Measurements from ENCODE around the gene TOE1. TPM values are rescaled to one million over a fixed set of nuclear protein-coding genes. Genes with fewer than 3 reads are reported as not detected.

The TOE1 gene
- total and polyA plus RNA-seq, 11 donors, result 2.2 to 7.9 (median 3.7) TPM

DNA sequence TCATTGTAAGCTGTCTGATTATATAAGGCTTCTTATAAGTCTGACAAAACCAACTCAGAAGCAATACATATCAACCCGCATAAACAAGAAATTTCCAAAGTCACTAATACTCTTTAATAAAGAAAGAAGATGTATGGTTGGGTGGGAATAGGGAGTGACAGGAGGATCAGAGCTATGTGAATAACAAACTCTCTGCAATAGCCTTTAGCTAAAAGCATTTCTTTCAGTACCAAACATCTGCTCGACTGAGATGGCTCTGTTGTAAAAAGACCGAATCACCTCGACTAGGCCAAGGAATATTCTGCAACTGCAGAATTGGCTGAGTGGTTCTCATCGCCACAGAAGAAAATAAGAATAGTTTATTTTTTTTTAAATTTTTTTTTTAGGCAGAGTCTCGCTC, 39.6 kb downstream of the TOE1 start:
- H3K27ac ChIP-seq, result no peak overlapping the region
- H3K4me3 ChIP-seq, result no peak overlapping the region
- 93 to 97% (median 96%) methylated on average over 6 of the region's 6 CpGs for WGBS, 4 donors
- no peaks in the 10 kb centered on the region for H3K9me3 ChIP-seq
- intact Hi-C loops (cut with DNase I), result no loop called here
- TF ChIP-seq POLR2A (IDR thresholded peaks at IDR 0.05) (no peak), CTCF (IDR thresholded peaks at IDR 0.05) (no peak)
- no peak for DNase-seq
- H3K27me3 ChIP-seq, result no peaks in the 10 kb centered on the region
- no peak for ATAC-seq
- H3K4me1 ChIP-seq, result peaks cover 0 to 15% (median 0%) of the 10 kb centered on the region in 12 donors
- no peaks in the 10 kb centered on the region for H3K36me3 ChIP-seq

- Histone ChIP-seq H3K36me3 (no peaks in the 10 kb centered on the region), H3K4me3 (no peak overlapping the region), H3K9me3 (no peaks in the 10 kb centered on the region), H3K27me3 (no peaks in the 10 kb centered on the region), H3K4me1 (peaks cover 0 to 13% (median 0%) of the 10 kb centered on the region in 12 donors), H3K27ac (no peak overlapping the region)
- DNase-seq (no peak), ATAC-seq (no peak)
- WGBS, 4 donors, result 93 to 98% (median 97%) methylated on average over 4 of the region's 4 CpGs
- intact Hi-C loops (cut with DNase I), result no loop called here
- no peak for TF ChIP-seq POLR2A (IDR thresholded peaks at IDR 0.05)
- no peak for TF ChIP-seq CTCF (IDR thresholded peaks at IDR 0.05)
Measured at GRCh38 chr1:45380125-45380524, 40.2 kb downstream of the TOE1 start.

- Histone ChIP-seq H3K9me3 (no peaks in the 10 kb centered on the region), H3K27me3 (no peaks in the 10 kb centered on the region), H3K36me3 (no peaks in the 10 kb centered on the region), H3K4me1 (peaks cover 0 to 9% (median 0%) of the 10 kb centered on the region in 12 donors), H3K4me3 (no peak overlapping the region), H3K27ac (no peak overlapping the region)
- intact Hi-C loops (cut with DNase I), result no loop called here
- no peak for DNase-seq
- ATAC-seq, result no peak
- WGBS, 4 donors, result 85 to 91% (median 89%) methylated on average over 1 of the region's 1 CpG
- no peak for TF ChIP-seq CTCF (IDR thresholded peaks at IDR 0.05)
- no peak for TF ChIP-seq POLR2A (IDR thresholded peaks at IDR 0.05)
Measured at GRCh38 chr1:45380730-45381129, 40.8 kb downstream of the TOE1 start.

DNA sequence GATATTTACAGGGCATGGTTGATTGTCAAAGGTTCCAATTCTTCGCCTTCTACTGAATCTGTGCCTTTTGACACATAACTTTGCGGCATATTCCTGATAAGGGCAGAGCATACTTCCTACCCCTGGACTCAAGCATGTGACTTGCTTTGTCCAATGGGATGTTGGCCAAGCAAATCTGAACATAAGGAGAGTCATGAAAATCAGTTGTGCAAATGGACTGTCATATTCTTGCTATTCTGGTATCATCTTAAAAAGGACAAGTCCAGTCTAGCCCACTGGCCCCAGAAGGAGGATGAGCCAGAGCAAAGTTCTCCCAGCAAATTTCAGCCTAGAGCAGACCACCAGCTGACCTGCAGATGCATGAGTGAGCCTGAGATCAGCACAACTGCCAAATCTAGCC, 41.3 kb downstream of the TOE1 start:
- Histone ChIP-seq H3K9me3 (no peaks in the 10 kb centered on the region), H3K36me3 (no peaks in the 10 kb centered on the region), H3K4me3 (no peak overlapping the region), H3K27ac (no peak overlapping the region), H3K27me3 (no peaks in the 10 kb centered on the region), H3K4me1 (peaks cover 0 to 4% (median 0%) of the 10 kb centered on the region in 12 donors)
- 81 to 93% (median 86%) methylated on average over 2 of the region's 2 CpGs for WGBS, 4 donors
- intact Hi-C loops (cut with DNase I), result no loop called here
- ATAC-seq (no peak), DNase-seq (no peak)
- TF ChIP-seq CTCF (IDR thresholded peaks at IDR 0.05) (no peak), POLR2A (IDR thresholded peaks at IDR 0.05) (no peak)

Data from heart left ventricle (tissue), 16 donors.